B cell (primary cell): ENCODE results near the gene TTC13.

Experiments used
- EZH2 ChIP-seq: IDR thresholded peaks from 2 replicates; pipeline ENCODE4 v1.6.1; 2012; ENCODE audit warnings: borderline replicate concordance, low read depth, mild to moderate bottlenecking, moderate library complexity, low read length; ENCODE audit not compliant: insufficient read depth, poor library complexity, severe bottlenecking
- TF ChIP-seq, protein P1 (sequence below): fragments of 200-600 bp; IDR thresholded peaks from one replicate; pipeline ENCODE4 v1.8.0; 2022; ENCODE audit warnings: antibody characterized with exemption, mild to moderate bottlenecking

DNA sequence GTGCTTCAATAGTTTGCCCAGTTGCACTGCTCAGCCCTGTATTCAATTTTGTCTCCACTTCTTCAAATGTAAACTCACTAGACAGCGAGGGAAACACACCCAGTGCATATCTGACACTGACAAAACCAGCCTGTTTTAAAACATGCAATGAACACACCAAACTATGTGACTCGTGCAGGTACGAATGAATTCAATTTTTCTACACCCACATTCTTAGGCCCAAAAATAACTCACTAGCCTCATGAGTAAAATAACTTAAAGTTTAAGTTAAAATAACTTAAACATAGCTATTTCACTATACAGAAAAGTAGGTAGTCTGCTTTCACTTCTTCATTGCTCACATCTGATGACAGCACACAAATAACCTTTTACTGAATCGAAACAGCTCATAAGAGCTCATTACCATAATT, 21.1 kb downstream of the TTC13 start:
- TF ChIP-seq, protein P1, sequence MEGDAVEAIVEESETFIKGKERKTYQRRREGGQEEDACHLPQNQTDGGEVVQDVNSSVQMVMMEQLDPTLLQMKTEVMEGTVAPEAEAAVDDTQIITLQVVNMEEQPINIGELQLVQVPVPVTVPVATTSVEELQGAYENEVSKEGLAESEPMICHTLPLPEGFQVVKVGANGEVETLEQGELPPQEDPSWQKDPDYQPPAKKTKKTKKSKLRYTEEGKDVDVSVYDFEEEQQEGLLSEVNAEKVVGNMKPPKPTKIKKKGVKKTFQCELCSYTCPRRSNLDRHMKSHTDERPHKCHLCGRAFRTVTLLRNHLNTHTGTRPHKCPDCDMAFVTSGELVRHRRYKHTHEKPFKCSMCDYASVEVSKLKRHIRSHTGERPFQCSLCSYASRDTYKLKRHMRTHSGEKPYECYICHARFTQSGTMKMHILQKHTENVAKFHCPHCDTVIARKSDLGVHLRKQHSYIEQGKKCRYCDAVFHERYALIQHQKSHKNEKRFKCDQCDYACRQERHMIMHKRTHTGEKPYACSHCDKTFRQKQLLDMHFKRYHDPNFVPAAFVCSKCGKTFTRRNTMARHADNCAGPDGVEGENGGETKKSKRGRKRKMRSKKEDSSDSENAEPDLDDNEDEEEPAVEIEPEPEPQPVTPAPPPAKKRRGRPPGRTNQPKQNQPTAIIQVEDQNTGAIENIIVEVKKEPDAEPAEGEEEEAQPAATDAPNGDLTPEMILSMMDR = no peak
- TF ChIP-seq EZH2 = no peak
